GF-D8 (cell line): Measurements from ENCODE around the gene CCR5AS.

Experiments
- DNase-seq: peaks from one replicate; lab custom pipeline; 2025; lab: John Stamatoyannopoulos, UW

CCR5AS gene

DNA sequence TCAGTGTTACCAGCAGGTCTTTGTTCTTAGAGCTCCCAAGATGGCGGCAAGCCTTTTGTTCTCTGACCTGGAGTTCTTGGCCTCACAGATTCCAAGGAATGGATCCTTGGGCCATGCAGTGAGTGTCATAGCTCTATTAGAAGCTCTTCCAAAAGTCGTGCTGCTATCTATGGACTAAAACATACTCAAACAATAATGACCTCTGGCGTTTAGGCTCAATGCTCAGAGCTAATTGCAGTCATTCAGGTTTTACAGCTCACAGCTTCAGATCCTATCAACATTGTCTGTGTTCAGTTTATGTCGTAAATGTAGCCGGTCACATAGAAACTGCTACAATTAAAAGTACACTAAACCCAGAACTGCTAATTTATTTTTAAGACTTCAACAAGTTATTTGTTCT, 22.4 kb upstream of the CCR5AS start:
- DNase-seq, result no peak

DNA sequence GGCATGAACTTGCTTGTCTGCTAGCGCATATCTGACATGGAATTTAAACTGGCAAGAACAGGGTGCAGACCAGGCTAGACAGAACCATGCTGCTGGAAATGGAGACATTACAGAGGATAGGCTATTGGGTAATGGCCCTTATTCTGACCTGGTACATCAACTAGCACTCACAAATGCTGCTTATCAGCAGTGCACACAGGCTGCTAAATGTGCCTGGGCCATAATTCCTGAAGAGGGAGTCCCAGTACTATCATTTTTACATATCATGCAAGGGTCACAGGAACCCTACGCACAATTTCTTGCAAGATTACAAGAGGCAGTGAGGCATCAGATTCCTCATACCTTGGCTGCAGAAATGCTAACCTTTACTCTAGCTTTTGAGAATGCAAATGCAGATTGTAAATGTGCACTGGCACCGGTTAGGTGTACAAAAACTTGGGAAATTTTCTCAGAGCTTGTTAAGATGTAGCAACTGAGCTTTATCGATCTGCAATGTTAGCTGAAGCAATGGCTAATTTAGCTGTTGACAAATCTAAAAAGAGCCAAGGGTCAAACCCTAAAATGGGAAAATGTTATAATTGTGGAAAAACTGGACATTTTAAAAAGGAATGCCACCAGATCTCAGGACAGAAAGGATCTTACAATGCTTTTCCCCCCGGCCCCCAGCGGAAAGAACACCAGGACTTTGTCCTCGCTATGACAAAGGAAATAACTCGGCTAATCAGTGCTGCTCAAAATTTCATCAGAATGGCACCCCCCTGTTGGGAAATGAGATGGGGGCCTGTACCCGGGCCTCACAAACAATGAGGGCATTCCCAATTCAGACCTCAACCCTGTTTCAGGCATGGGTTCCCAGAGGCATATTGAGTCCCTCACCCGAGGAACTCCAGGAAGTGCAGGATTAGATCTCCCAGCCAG, 21.3 kb upstream of the CCR5AS start:
- peak; percentile 64 for DNase-seq

DNA sequence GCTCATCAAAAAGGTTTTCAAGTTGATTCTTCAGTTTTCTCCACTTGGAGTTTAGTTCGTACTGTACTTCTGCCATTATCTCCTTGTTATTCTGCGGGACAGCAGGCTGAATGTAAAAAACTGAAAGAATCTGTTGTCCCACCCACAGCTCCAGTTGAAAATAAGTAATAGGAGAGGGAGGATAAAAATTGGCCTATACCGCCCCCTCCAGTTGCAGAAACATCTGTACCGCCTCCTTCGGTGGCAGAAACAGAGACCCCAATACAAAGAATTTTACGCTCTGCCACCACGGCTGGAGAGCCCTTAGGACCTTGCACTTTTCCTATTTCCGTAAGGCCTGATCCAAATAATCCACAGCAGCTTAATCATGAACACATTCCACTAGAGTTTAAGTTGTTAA, 20.5 kb upstream of the CCR5AS start:
- peak; percentile 23 for DNase-seq

DNA sequence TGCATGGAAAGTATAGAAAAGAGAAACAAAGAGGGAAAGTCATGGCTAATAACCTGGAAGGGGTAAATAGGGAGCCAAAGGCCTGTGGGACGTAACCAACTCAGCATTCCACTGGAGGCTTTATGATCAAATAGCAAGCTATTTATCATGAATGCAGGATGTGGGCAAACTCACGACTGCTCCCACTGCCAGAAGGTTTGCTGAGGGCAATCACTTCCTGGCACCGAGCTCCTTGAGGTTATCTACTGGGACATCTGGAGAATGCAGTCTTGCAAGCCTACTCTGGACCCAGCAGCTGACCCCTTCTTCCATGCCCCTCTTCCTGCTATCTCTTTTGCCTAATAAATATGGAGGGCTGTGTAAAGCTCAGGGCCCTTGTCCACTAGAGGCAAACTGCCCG, 19.6 kb upstream of the CCR5AS start:
- DNase-seq, result peak; percentile 35

DNA sequence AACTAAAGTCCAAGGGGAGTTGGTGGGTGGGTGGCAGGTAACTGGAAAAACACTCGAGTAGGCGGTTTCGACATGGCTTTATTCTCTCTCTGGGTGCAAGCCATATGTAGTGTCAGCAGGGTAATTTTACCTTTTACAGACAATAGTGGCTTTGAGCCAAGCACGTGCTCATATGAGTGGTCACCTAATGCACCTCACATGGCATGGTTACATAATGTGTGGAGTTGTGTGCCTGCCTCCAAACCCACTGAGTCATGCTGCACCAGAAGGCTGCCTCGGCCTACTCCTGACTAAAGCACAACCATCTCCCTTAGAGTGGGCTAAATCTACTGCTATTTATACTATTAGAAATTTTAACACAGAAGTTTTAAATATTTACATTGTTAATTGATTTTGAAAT, 16.7 kb upstream of the CCR5AS start:
- no peak for DNase-seq

DNA sequence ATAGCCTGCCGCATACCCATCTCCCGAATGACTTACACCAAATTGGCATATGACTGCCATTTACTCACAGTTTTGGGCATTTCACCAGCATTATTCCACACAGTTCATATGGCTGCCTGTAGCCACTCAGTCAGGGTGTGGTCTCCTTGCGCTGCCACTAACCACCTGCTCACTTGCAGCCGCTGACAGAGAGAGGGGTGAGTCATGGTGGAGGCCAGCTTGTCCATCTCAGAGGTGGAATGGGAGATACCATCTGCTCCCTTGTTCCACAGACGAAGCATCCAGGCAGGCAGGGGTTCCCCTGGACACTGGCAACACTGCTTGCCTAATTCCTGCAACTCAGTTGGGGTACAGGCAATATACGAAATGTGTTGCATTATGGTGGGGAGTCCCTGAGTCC, 15.8 kb upstream of the CCR5AS start:
- DNase-seq, result no peak

DNA sequence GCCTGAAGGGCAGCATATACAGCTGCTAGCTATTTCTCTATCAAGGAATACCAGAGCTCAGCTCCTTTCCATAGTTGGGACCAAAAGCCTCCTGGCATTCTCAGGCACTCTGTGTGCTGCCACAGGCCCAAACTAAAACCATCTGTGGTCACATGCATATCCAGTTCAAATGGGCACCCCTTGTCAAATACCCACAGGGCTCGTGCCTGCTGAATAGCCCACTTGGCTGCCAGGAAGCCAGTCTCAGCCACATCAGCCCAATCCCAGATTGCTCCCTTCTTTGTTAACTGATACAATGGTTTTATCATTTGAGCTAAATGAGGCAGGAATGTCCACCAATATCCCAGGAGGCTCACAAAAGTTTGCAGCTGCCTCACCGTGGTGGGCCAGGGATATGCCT, 14.1 kb upstream of the CCR5AS start:
- DNase-seq, result no peak

DNA sequence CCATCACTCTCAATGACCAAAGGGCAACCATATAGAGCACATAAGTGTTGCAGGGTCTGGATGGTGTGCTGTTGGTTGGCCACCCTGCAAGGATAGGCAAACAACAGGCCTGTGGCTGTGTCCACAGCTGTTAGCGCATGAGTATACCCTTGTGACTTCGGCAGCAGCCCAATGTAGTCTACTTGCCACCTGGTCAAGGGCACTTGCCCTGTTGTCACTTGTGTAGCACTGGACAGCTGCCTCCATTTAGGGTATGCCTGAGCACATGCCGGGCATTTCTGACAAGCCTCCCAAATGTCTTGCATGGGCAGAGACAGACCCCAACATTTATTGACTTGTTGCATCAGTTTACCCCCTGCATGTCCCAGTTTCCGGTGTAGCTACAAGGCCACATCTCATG, 12.9 kb upstream of the CCR5AS start:
- no peak for DNase-seq

DNA sequence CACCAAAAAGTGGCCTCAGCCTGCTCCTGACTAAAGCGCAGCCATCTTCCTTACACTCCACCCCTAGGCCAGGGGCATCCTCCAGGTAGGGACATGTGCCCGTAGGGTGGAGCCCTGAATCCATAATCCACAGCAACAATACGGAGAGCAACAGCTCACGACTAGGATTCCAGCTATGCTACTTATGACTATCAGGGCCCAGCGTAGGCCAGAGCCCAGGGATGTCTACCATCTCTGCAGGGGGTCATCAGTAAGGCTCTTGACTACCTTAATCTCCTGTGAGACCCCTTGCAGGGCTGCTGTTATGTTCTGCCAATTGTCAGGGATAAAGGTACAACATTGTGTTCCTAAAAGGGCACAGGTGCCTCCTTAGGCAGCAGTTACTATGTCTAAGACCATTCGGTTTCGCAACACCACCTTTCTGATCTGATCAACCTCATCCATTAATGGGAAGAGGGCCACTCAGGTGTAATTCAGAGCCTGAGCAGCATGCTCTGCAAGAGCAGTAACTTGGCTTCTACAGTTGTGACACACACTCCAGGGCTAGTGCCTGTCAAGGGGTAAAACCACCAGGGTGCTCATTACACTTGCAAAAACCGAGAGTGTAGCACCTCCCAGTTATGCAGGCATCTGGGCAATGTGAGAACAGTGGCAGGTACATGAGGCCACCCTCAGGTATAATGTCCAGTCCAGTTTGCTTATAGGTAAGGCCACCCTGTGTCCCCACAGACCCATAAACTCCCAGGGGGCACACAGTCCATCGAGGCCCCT, 11.2 kb upstream of the CCR5AS start:
- no peak for DNase-seq

DNA sequence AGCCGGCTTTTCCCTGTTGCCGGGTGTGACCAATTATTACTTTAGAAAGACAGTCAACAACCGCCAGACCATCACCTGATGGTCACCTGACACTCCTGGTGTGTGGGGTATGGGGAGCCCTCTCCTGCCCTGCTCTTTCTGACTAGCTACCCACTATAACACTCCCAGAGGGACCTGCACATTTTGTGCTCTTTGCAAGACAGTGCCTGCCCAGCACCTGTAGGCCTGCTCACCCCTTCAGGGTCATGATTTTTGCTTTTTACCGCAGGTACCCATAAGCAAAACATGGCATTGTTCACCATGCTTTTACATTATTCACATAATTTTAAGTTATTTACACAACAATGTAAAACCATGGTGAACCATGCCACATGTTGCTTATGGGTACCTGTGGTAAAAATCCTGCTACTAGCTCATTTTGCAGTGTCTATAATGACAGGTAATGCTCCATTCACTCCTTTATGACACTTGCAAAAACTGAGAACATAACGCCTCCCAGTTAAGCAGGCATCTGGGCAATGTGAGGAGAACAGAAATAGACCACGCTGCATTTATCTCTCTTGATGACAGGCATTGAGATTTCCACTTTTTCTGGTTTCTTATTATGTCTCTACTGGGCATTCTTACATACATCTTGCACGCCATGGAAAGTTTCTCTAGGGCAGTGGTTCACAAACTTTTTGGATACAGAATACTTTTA, 10.1 kb upstream of the CCR5AS start:
- DNase-seq, result no peak

DNA sequence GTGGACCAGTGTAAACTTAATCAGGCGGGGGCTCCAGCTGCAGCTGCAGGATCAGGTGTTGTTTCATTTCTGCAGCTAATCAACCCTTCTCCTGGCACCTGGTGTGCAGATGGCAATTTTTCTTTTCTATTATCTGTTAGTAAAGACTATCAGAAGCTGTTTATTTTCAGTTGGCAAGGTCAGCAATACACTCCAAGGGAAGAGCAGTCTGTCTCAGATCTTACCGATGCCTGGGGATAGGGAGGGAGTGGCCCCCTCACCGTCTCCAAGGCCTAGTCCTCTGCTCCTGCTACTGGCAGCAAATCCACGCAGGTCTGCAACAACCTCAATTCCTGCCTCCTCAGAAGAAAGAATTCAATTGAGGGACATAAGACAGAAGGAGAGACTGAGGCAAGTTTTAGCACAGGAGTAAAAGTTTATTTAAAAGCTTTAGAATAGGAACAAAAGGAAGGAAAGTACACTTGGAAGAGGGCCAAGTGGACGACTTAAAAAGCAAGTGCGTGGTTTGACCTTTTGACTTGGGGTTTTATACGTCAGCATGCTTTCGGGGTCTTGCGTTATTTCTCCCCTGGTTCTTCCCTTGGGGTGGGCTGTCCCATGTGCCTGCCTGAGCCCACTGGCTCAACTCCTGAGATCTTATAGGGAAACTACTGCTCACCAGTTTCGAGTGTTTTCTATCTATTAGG, 9.4 kb upstream of the CCR5AS start:
- DNase-seq, result no peak

DNA sequence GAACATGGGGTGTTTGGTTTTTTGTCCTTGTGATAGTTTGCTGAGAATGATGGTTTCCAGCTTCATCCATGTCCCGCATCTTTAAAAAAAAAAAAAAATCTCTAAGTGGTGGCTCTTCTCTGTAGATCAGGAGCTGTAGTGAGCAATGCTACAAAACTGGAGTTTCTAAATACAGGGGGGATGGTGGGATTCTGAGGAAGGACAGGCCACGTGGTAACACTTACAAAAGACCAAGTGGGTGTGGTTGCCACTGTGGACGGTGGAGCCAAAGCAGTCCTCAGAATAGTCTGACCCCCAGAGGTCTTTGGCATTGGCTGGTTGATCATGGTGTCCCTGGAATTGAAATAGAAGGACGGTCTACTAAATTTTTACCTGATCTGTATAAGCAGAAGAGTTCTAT, 7.9 kb upstream of the CCR5AS start:
- DNase-seq, result no peak

DNA sequence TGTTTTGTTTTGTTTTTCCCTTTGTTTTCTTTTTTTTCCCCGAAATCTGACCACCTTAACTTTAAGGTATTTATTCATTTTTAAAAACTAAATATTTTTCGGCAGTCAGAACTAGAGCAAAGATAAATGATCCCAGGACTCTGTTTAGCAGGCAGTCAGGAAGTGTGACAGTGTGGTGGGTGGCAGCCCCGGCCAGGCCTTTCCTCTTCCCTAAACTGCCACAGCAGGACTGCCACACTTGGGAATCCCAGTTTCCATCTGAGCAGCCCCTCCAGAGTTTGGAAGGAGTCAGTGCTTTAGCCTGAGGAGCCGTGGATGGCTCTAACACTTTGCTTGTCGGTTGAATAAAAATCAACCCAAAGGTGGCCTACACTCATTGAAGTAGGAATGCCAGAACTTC, 7.1 kb upstream of the CCR5AS start:
- DNase-seq, result no peak

DNA sequence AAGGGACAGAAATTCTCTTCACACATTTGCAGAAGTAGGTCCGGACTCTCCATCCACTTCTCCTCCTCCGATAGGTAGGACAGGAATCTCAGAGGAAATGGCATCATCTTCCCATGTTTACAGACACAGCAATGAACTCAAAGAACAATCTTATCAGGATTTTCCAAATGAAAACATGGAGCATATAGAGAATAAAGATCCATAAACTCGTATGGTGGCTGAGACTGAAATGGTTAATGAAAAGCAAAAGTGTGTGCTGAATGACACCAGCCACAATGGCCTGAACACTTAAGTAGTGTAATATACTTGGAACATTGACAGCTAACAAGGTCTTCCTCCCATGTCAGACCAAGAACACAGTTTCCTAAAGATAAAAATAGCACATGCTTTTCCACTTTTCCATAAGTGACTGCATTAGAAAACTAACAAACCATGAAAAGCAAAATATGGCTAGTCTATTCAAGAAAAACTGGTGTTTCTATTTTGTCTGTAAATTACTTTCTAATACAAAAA, 6.0 kb upstream of the CCR5AS start:
- DNase-seq, result no peak

DNA sequence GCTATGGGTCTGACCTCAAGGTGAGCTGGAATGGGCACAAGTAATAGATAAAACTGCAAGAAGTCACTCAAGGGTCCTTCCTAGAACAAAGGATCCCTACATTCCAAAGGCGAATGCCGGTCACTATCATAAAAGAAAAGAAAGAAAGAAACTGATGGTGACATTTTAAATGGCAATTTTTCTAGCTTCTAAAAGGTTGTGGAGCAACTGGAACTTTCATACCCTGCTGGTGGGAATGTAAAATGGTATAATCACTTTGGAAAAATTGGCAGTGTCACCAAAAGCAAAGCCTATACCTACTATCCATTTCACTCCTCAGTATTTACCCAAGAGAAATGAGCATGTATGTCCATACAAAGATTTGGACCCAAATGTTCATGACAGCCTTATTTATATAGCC, 4.4 kb upstream of the CCR5AS start:
- no peak for DNase-seq

DNA sequence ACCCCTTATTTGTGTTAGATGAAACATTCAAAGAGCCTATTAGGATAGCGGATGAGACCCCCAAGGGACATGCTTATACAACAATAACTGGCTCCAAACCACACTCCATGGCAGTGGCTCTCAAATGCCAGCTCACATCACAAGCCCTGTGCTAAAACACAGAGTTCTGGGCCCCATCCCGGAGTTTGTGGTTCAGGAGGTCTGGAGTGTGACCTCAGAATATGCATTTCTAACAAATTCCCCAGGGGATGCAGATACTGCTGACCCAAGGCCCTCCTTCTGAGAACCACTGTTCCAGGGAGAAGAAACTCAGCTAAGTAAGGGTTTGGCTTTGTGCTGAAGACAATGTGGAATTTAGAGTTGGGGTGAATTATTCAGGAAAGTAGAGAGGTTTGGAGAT, 3.8 kb upstream of the CCR5AS start:
- DNase-seq, result no peak

DNA sequence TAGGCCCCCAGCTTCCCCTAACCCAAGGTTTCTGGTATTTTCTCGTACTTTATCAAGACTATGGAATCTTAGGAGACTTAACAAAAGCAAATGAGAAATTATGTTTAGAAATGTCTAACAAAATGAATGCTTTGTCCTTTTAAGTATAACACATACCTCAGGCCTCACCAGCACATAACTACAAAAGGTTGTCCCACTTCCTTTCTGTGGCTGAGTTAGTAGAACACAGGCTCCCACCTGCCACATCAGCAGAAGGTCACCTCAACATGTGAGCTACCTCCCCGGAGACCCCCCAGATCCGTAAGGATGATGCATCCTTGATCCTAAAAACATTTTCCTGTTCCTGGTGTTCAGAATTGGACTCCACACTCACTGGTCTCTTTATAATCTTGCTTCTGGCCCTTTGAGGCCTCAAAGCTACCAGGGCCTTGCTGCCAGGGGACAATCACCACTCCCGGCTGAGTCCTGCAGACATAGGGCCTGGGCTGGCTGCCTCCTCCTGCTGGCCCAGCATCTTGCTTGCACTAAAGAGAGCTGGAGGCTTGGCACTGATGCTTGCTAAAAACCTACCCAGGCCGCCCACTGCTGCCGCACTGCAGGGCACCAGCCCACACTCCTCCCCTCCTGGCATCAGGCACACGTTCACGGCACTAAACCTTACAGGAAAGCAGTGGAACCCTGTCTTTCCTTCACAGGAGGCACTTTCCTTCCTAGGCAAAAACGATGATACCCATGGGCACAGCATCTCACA, 3.0 kb upstream of the CCR5AS start:
- no peak for DNase-seq

DNA sequence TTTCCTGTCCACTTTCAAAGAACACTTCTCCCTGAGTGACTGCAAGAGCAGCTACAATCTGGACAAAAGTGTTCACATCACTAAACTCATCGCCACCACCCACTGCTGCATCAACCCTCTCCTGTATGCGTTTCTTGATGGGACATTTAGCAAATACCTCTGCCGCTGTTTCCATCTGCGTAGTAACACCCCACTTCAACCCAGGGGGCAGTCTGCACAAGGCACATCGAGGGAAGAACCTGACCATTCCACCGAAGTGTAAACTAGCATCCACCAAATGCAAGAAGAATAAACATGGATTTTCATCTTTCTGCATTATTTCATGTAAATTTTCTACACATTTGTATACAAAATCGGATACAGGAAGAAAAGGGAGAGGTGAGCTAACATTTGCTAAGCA, 2.0 kb upstream of the CCR5AS start:
- DNase-seq, result no peak

DNA sequence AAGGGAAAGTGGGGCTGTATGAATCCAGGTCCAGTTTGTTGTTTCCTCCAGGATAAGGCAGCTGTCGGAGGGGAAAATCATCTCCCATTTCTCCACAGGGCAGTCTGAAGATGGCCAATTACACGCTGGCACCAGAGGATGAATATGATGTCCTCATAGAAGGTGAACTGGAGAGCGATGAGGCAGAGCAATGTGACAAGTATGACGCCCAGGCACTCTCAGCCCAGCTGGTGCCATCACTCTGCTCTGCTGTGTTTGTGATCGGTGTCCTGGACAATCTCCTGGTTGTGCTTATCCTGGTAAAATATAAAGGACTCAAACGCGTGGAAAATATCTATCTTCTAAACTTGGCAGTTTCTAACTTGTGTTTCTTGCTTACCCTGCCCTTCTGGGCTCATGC, 1.1 kb upstream of the CCR5AS start:
- no peak for DNase-seq

DNA sequence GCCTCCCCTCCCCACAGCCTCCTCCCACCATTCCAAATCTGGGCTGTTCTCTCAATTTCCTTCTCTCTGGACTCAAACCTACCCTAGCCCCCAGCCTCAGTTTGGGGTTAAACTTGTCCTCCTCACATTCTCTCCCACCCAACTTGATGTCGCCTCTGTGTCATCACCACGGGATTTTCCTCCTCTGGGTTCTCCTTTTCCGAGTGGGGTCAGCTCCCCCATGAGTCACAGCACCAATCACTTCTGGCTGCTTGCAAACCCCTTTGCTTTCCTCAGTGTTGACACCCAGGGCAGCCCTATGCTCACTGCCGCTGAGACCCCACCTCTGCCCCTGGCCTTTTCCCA, 451 bp downstream of the CCR5AS start:
- no peak for DNase-seq

DNA sequence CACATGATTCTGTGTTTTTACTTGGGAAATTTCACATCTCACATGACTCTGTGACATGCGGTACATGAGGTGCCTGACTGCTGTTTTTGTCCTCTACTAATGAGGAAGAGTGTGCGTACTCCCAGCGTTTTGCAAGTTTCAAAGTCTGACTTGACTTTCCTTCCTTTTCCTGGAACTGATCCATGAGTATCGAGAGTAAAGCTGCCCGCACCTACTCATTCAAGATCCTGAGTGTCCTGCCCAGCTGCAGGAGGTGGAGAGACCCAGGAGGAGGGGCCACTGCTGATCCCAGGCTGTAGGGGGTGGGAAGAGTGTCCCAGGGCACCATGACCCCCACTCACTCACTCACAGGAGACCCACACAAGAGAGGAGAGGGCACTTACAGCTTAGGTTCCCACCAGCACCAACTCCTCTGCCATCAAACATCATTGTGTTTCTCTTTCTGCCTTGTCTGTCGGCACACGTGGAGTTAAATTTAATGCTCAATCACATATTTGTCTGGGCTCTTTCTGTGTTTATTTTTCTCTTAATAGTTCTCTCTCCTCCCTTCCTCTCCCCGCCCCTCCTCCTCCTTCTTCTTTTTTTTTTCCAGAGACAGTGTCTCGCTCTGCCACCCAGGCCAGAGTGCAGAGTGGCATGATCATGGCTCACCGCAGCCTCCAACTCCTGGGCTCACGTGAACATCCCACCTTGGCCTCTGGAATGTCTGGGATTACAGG, 1.4 kb downstream of the CCR5AS start:
- DNase-seq, result peak; percentile 38
